Esophagus squamous epithelium (tissue), 4 donors: ENCODE data around the gene LPIN1.

Experiments used
- CTCF ChIP-seq, 6 experiments: fragments of 450-650 bp in 4 of 6; fragments of 200-600 bp in 2 of 6; sonication (generic) in 2 of 6; IDR thresholded peaks; one replicate each; pipeline ENCODE4 v1.5.1; 2016 to 2019; ENCODE audit warnings: antibody characterized with exemption in 6 of 6, mild to moderate bottlenecking in 4 of 6, moderate library complexity in 4 of 6
- POLR2A ChIP-seq, 4 donors: fragments of 450-650 bp; IDR thresholded peaks; one replicate each; pipeline ENCODE4 v1.6.1; 2017; ENCODE audit warnings: antibody characterized with exemption in 4 of 4, mild to moderate bottlenecking in 4 of 4, moderate library complexity in 3 of 4

GRCh38 chr2:11703700-11704099, 42.7 kb upstream of the LPIN1 start:
- TF ChIP-seq POLR2A (IDR thresholded peaks at IDR 0.05) = no peak
- no peak for TF ChIP-seq CTCF (IDR thresholded peaks at IDR 0.05)
